GM21390 (cell line): ENCODE measurements around the gene CSGALNACT2.
A peak's percentile ranks its signal among the peaks of the same experiment; 100 is the strongest.
"Not testable (repeated sequence)": the region's sequence is repeated elsewhere in the genome, so short reads cannot be mapped to it uniquely, and the experiment has no call there.

ENCODE experiments used
- ATAC-seq: cut with Tn5 transposase; IDR thresholded peaks from one replicate; pipeline ENCODE4 v1.9.1; 2021; ENCODE audit not compliant: unreplicated experiment

The CSGALNACT2 gene

GRCh38 chr10:43214071-43214955 lies 76.1 kb downstream of the CSGALNACT2 start:
- no peak for ATAC-seq

GRCh38 chr10:43214956-43215561 lies 76.8 kb downstream of the CSGALNACT2 start:
- ATAC-seq = no peak

GRCh38 chr10:43215758-43216455 lies 77.7 kb downstream of the CSGALNACT2 start:
- no peak for ATAC-seq

- no peak for ATAC-seq
Observed at GRCh38 chr10:43216931-43217562, 78.8 kb downstream of the CSGALNACT2 start.

GRCh38 chr10:43217563-43218205 lies 79.4 kb downstream of the CSGALNACT2 start:
- no peak for ATAC-seq

- ATAC-seq = no peak
Observed at GRCh38 chr10:43218206-43218950, 80.1 kb downstream of the CSGALNACT2 start.

GRCh38 chr10:43218951-43219837 lies 80.9 kb downstream of the CSGALNACT2 start:
- no peak for ATAC-seq

- no peak for ATAC-seq
Observed at GRCh38 chr10:43219848-43220247, 81.6 kb downstream of the CSGALNACT2 start.

GRCh38 chr10:43220251-43220650 lies 82.0 kb downstream of the CSGALNACT2 start:
- ATAC-seq = not testable (repeated sequence)

GRCh38 chr10:43220657-43221418 lies 82.6 kb downstream of the CSGALNACT2 start:
- peak; percentile 47 for ATAC-seq

- no peak for ATAC-seq
Observed at GRCh38 chr10:43221419-43222209, 83.4 kb downstream of the CSGALNACT2 start.

- no peak for ATAC-seq
Observed at GRCh38 chr10:43222210-43222720, 84.0 kb downstream of the CSGALNACT2 start.

GRCh38 chr10:43223056-43223455 lies 84.8 kb downstream of the CSGALNACT2 start:
- no peak for ATAC-seq

- no peak for ATAC-seq
Observed at GRCh38 chr10:43224321-43224720, 86.1 kb downstream of the CSGALNACT2 start.

- no peak for ATAC-seq
Observed at GRCh38 chr10:43225004-43225786, 87.0 kb downstream of the CSGALNACT2 start.

- no peak for ATAC-seq
Observed at GRCh38 chr10:43225787-43226153, 87.5 kb downstream of the CSGALNACT2 start.

- no peak for ATAC-seq
Observed at GRCh38 chr10:43226441-43226840, 88.2 kb downstream of the CSGALNACT2 start.
